Inferior parietal cortex (tissue), 1 donor: ENCODE data around the gene EFR3B.
"Not testable (repeated sequence)": the region's sequence is repeated elsewhere in the genome, so short reads cannot be mapped to it uniquely, and the experiment has no call there.

ENCODE experiments used
- DNase-seq: peaks from one replicate; pipeline ENCODE4 v3.0.0-alpha.2; 2016; ENCODE audit errors: extremely low spot score

Gene EFR3B

GRCh38 chr2:25150993-25151392 lies 109.1 kb downstream of the EFR3B start:
- DNase-seq, result not testable (repeated sequence)

GRCh38 chr2:25151718-25152117 lies 109.8 kb downstream of the EFR3B start:
- DNase-seq, result no peak

- DNase-seq, result no peak
Measured at GRCh38 chr2:25155401-25155800, 113.5 kb downstream of the EFR3B start.

GRCh38 chr2:25158096-25158852 lies 116.4 kb downstream of the EFR3B start:
- DNase-seq, result no peak

GRCh38 chr2:25159949-25160348 lies 118.1 kb downstream of the EFR3B start:
- no peak for DNase-seq

- no peak for DNase-seq
Measured at GRCh38 chr2:25160376-25160775, 118.5 kb downstream of the EFR3B start.

- DNase-seq, result no peak
Measured at GRCh38 chr2:25161055-25161781, 119.3 kb downstream of the EFR3B start.

GRCh38 chr2:25162061-25162460 lies 120.2 kb downstream of the EFR3B start:
- DNase-seq, result not testable (repeated sequence)

GRCh38 chr2:25164561-25164960 lies 122.7 kb downstream of the EFR3B start:
- DNase-seq, result no peak

GRCh38 chr2:25165992-25166875 lies 124.4 kb downstream of the EFR3B start:
- DNase-seq, result peak; percentile 17

- no peak for DNase-seq
Measured at GRCh38 chr2:25168256-25169072, 126.6 kb downstream of the EFR3B start, which contains the start of gene POMC. Gene POMC, minus strand, starts transcription at chr2:25168580. Its CDS starts 3,808 bp downstream, at chr2:25164772.

- no peak for DNase-seq
Measured at GRCh38 chr2:25169073-25169470, 127.2 kb downstream of the EFR3B start.

GRCh38 chr2:25170888-25171287 lies 129.0 kb downstream of the EFR3B start:
- DNase-seq, result no peak

- DNase-seq, result no peak
Measured at GRCh38 chr2:25173719-25174118, 131.8 kb downstream of the EFR3B start.

- DNase-seq, result no peak
Measured at GRCh38 chr2:25174192-25174861, 132.5 kb downstream of the EFR3B start.

- no peak for DNase-seq
Measured at GRCh38 chr2:25176138-25176537, 134.3 kb downstream of the EFR3B start.

GRCh38 chr2:25176541-25177181 lies 134.8 kb downstream of the EFR3B start:
- no peak for DNase-seq

GRCh38 chr2:25177211-25177611 lies 135.3 kb downstream of the EFR3B start:
- DNase-seq, result no peak

GRCh38 chr2:25178976-25179375 lies 137.1 kb downstream of the EFR3B start:
- no peak for DNase-seq

- no peak for DNase-seq
Measured at GRCh38 chr2:25184254-25184653, 142.4 kb downstream of the EFR3B start.
